WTC11 (cell line): ENCODE data around the gene SARDH. TPM values are rescaled to one million over a fixed set of nuclear protein-coding genes. Genes with fewer than 3 reads are reported as not detected.

Experiments used
- ATAC-seq: fragments of 200-7000 bp; cut with Tn5 transposase; 2 replicates; pipeline ENCODE4 v1.10.0; 2021; ENCODE audit warnings: mild to moderate bottlenecking, moderate library complexity
- CTCF ChIA-PET: fragments of 300-600 bp; sonication (Branson Sonifier 250); formaldehyde crosslinking; loops from one replicate; lab custom pipeline; 2021; ENCODE audit warnings: antibody characterized with exemption; lab: Charles Lee
- POLR2A ChIA-PET: fragments of 350-600 bp; sonication (Branson Sonifier 250); formaldehyde crosslinking; loops from one replicate; lab custom pipeline; 2021; ENCODE audit warnings: antibody characterized with exemption; lab: Charles Lee
- DNase-seq: peaks from one replicate; pipeline ENCODE4 v3.0.0; 2021; ENCODE audit warnings: low spot score
- H3K27ac Mint-ChIP-seq: 2 replicates; pipeline ENCODE4 v1.8.0; 2021; ENCODE audit warnings: mixed read lengths
- H3K27me3 Mint-ChIP-seq: 2 replicates; pipeline ENCODE4 v1.8.0; 2021; ENCODE audit warnings: low read depth, mild to moderate bottlenecking, moderate library complexity, mixed read lengths
- H3K36me3 Mint-ChIP-seq: 2 replicates; pipeline ENCODE4 v1.8.0; 2021; ENCODE audit warnings: mixed read lengths
- H3K4me1 Mint-ChIP-seq: 2 replicates; pipeline ENCODE4 v1.8.0; 2022; ENCODE audit warnings: mixed read lengths
- H3K4me3 Mint-ChIP-seq: 2 replicates; pipeline ENCODE4 v1.8.0; 2021; ENCODE audit warnings: mild to moderate bottlenecking, moderate library complexity, mixed read lengths
- H3K9me3 Mint-ChIP-seq: 2 replicates; pipeline ENCODE4 v1.8.0; 2021; ENCODE audit warnings: mixed read lengths
- E2F4 ChIP-seq: sonication (generic); formaldehyde crosslinking; IDR thresholded peaks from 2 replicates; pipeline ENCODE4 v1.8.1; 2022; ENCODE audit warnings: low read depth, mild to moderate bottlenecking, moderate library complexity, missing genetic modification reagents, borderline replicate concordance
- E2F5 ChIP-seq: sonication (generic); formaldehyde crosslinking; IDR thresholded peaks from 2 replicates; pipeline ENCODE4 v1.8.1; 2022; ENCODE audit warnings: mild to moderate bottlenecking, moderate library complexity, missing genetic modification reagents
- ETV6 ChIP-seq: sonication (generic); formaldehyde crosslinking; IDR thresholded peaks from 2 replicates; pipeline ENCODE4 v1.8.1; 2022; ENCODE audit warnings: mild to moderate bottlenecking, missing genetic modification reagents
- FOXJ3 ChIP-seq: sonication (generic); formaldehyde crosslinking; IDR thresholded peaks from 2 replicates; pipeline ENCODE4 v1.9.0; 2021; ENCODE audit warnings: missing genetic modification reagents, mild to moderate bottlenecking, borderline replicate concordance
- FOXK1 ChIP-seq: sonication (generic); formaldehyde crosslinking; IDR thresholded peaks from 2 replicates; pipeline ENCODE4 v1.8.0; 2022; ENCODE audit warnings: mild to moderate bottlenecking, moderate library complexity, missing genetic modification reagents
- HMGA2 ChIP-seq: fragments of 250-450 bp; sonication (Bioruptor Pico); IDR thresholded peaks from 2 replicates; pipeline ENCODE4 v1.4.0; 2021; ENCODE audit warnings: mild to moderate bottlenecking, moderate library complexity
- IRF2 ChIP-seq: sonication (generic); formaldehyde crosslinking; IDR thresholded peaks from 2 replicates; pipeline ENCODE4 v1.8.0; 2022; ENCODE audit warnings: low read depth, missing genetic modification reagents, borderline replicate concordance
- MYBL2 ChIP-seq: sonication (generic); formaldehyde crosslinking; IDR thresholded peaks from 2 replicates; pipeline ENCODE4 v1.8.1; 2023; ENCODE audit warnings: mild to moderate bottlenecking, moderate library complexity, missing genetic modification reagents
- NFATC4 ChIP-seq: fragments of 250-450 bp; sonication (Bioruptor Pico); IDR thresholded peaks from 2 replicates; pipeline ENCODE4 v1.9.0; 2021; ENCODE audit warnings: mild to moderate bottlenecking
- NFE2L1 ChIP-seq: sonication (generic); formaldehyde crosslinking; IDR thresholded peaks from 2 replicates; pipeline ENCODE4 v1.8.1; 2023; ENCODE audit warnings: missing genetic modification reagents
- NFYB ChIP-seq: sonication (generic); formaldehyde crosslinking; conservative IDR thresholded peaks from 2 replicates; pipeline ENCODE4 v1.8.0; 2022; ENCODE audit warnings: low read depth, missing genetic modification reagents
- NR2C2 ChIP-seq: sonication (generic); formaldehyde crosslinking; IDR thresholded peaks from 2 replicates; pipeline ENCODE4 v1.8.0; 2022; ENCODE audit warnings: mild to moderate bottlenecking, missing genetic modification reagents
- NR3C1 ChIP-seq: sonication (generic); formaldehyde crosslinking; conservative IDR thresholded peaks from 2 replicates; pipeline ENCODE4 v1.8.1; 2023; ENCODE audit warnings: low read depth, mild to moderate bottlenecking, missing genetic modification reagents
- SMAD3 ChIP-seq: sonication (generic); formaldehyde crosslinking; IDR thresholded peaks from 2 replicates; pipeline ENCODE4 v1.8.0; 2022; ENCODE audit warnings: missing genetic modification reagents, mild to moderate bottlenecking, borderline replicate concordance
- SMAD4 ChIP-seq: sonication (generic); formaldehyde crosslinking; IDR thresholded peaks from 2 replicates; pipeline ENCODE4 v1.8.0; 2022; ENCODE audit warnings: mild to moderate bottlenecking, missing genetic modification reagents
- TCF7 ChIP-seq: sonication (generic); formaldehyde crosslinking; IDR thresholded peaks from 2 replicates; pipeline ENCODE4 v1.8.0; 2022; ENCODE audit warnings: mild to moderate bottlenecking, low read depth, missing genetic modification reagents, moderate library complexity
- TEAD4 ChIP-seq: sonication (generic); formaldehyde crosslinking; IDR thresholded peaks from 2 replicates; pipeline ENCODE4 v1.8.0; 2022; ENCODE audit warnings: mild to moderate bottlenecking, missing genetic modification reagents
- ZBTB21 ChIP-seq: sonication (generic); formaldehyde crosslinking; IDR thresholded peaks from 2 replicates; pipeline ENCODE4 v1.8.1; 2023; ENCODE audit warnings: mild to moderate bottlenecking, missing genetic modification reagents, borderline replicate concordance
- ZBTB43 ChIP-seq: sonication (generic); formaldehyde crosslinking; IDR thresholded peaks from 2 replicates; pipeline ENCODE4 v1.8.1; 2023; ENCODE audit warnings: mild to moderate bottlenecking, missing genetic modification reagents
- ZNF138 ChIP-seq: sonication (generic); formaldehyde crosslinking; conservative IDR thresholded peaks from 2 replicates; pipeline ENCODE4 v1.8.1; 2022; ENCODE audit warnings: mild to moderate bottlenecking, moderate library complexity, missing genetic modification reagents
- ZNF232 ChIP-seq: sonication (generic); formaldehyde crosslinking; IDR thresholded peaks from 2 replicates; pipeline ENCODE4 v1.8.0; 2022; ENCODE audit warnings: mild to moderate bottlenecking, missing genetic modification reagents
- total RNA-seq: library from RNA; stranded (reverse); gene quantifications from 3 replicates; pipeline ENCODE4 v1.2.3, GENCODE V29; 2021
- TF ChIP-seq, protein P1 (sequence below): sonication (generic); formaldehyde crosslinking; conservative IDR thresholded peaks from 2 replicates; pipeline ENCODE4 v1.8.1; 2022; ENCODE audit warnings: mild to moderate bottlenecking, missing genetic modification reagents
- TF ChIP-seq, protein P2 (sequence below): sonication (generic); formaldehyde crosslinking; IDR thresholded peaks from 2 replicates; pipeline ENCODE4 v1.8.1; 2023; ENCODE audit warnings: mild to moderate bottlenecking, missing genetic modification reagents, borderline replicate concordance
- TF ChIP-seq, protein P3 (sequence below): sonication (generic); formaldehyde crosslinking; IDR thresholded peaks from 2 replicates; pipeline ENCODE4 v1.8.1; 2023; ENCODE audit warnings: mild to moderate bottlenecking, missing genetic modification reagents, moderate library complexity
- TF ChIP-seq, protein P4 (sequence below): sonication (generic); formaldehyde crosslinking; IDR thresholded peaks from 2 replicates; pipeline ENCODE4 v1.8.1; 2022; ENCODE audit warnings: mild to moderate bottlenecking, missing genetic modification reagents, moderate library complexity, borderline replicate concordance
- TF ChIP-seq, protein P5 (sequence below): sonication (generic); formaldehyde crosslinking; IDR thresholded peaks from 2 replicates; pipeline ENCODE4 v1.8.0; 2023; ENCODE audit warnings: missing genetic modification reagents

SARDH gene
- total RNA-seq, 1 experiment from 2014 or later = 8.5 TPM

DNA sequence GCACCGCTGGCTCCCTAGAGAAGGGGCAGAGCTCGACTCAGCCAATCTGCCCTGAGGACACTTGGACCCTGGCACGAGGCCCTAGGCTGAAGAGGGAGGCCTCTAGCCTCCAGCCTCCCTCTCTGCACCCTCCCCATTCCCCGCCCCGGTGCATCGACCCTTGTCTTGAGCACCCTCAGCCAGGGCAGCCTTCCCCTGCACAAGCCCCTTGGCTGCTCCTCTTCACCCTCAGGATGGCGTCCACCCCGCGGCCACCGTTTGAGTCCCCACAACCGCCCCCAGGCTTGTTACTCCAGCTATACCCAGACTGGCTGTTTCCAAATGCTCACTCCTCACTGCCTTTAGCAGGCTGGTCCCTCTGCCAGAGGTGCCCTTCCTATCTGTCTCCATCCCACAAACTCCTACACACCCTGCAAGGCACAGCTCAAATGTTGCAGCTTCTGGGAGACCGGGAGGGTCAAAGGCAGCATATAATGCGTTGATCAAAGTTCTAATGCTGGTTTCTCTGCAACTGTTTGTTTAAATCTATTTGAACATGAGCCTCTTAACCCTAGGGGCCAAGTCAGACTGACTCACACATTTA lies 122.5 kb downstream of the SARDH start (continued):
- TF ChIP-seq ZNF232 (CRISPR knock-in tag) (no peak), IRF2 (CRISPR knock-in tag) (no peak), TCF7 (CRISPR knock-in tag) (no peak), HMGA2 (CRISPR knock-in tag) (no peak), MYBL2 (CRISPR knock-in tag) (no peak), FOXK1 (CRISPR knock-in tag) (no peak), NR2C2 (CRISPR knock-in tag) (no peak), NR3C1 (CRISPR knock-in tag) (no peak), ZBTB43 (no peak), FOXJ3 (CRISPR knock-in tag) (no peak), SMAD4 (no peak)
- TF ChIP-seq, protein P1, sequence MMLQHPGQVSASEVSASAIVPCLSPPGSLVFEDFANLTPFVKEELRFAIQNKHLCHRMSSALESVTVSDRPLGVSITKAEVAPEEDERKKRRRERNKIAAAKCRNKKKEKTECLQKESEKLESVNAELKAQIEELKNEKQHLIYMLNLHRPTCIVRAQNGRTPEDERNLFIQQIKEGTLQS = no peak
- TF ChIP-seq, protein P2, sequence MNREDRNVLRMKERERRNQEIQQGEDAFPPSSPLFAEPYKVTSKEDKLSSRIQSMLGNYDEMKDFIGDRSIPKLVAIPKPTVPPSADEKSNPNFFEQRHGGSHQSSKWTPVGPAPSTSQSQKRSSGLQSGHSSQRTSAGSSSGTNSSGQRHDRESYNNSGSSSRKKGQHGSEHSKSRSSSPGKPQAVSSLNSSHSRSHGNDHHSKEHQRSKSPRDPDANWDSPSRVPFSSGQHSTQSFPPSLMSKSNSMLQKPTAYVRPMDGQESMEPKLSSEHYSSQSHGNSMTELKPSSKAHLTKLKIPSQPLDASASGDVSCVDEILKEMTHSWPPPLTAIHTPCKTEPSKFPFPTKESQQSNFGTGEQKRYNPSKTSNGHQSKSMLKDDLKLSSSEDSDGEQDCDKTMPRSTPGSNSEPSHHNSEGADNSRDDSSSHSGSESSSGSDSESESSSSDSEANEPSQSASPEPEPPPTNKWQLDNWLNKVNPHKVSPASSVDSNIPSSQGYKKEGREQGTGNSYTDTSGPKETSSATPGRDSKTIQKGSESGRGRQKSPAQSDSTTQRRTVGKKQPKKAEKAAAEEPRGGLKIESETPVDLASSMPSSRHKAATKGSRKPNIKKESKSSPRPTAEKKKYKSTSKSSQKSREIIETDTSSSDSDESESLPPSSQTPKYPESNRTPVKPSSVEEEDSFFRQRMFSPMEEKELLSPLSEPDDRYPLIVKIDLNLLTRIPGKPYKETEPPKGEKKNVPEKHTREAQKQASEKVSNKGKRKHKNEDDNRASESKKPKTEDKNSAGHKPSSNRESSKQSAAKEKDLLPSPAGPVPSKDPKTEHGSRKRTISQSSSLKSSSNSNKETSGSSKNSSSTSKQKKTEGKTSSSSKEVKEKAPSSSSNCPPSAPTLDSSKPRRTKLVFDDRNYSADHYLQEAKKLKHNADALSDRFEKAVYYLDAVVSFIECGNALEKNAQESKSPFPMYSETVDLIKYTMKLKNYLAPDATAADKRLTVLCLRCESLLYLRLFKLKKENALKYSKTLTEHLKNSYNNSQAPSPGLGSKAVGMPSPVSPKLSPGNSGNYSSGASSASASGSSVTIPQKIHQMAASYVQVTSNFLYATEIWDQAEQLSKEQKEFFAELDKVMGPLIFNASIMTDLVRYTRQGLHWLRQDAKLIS = no peak

DNA sequence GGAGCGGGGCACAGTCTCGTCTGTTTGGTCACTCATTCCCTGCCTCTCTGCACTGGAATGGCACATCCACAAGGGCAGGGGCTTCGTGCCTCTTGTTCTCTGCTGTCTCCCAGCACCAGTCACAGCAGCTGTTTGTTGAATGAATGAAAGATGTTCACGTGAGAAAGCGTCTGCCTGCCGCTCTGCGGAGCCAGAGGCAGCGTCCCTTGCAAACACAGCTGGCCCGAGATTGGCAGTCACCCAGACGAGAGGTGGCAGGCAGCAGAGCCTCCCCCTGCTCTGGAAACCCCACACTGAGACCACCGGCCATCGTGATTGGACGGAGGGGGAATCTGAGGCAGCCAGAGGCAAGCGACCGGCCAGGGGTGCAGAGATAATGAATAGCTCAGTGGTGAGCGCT lies 123.0 kb downstream of the SARDH start:
- Mint-ChIP-seq H3K27me3 (peaks cover 9% of the 10 kb centered on the region), H3K9me3 (no peaks in the 10 kb centered on the region), H3K4me3 (no peak overlapping the region), H3K4me1 (peaks cover 2% of the 10 kb centered on the region; the same call in 1 of the 2 replicates), H3K27ac (no peak overlapping the region), H3K36me3 (no peaks in the 10 kb centered on the region)
- ATAC-seq (no peak), DNase-seq (no peak)
- CTCF ChIA-PET = interaction anchor here (1.4 kb wide), 1 partner anchor 12 kb away, joined by 3 read pairs; no protein-coding TSS in a partner anchor
- POLR2A ChIA-PET = no interaction called here
- TF ChIP-seq ZNF138 (no peak), ZBTB43 (no peak), TEAD4 (CRISPR knock-in tag) (no peak), ETV6 (no peak), SMAD3 (CRISPR knock-in tag) (no peak), NFE2L1 (CRISPR knock-in tag) (no peak), E2F5 (CRISPR knock-in tag) (no peak), FOXK1 (CRISPR knock-in tag) (no peak), NFATC4 (CRISPR knock-in tag) (no peak), E2F4 (CRISPR knock-in tag) (no peak), ZBTB21 (CRISPR knock-in tag) (no peak), HMGA2 (CRISPR knock-in tag) (no peak), NFYB (CRISPR knock-in tag) (no peak)
- TF ChIP-seq, protein P3, sequence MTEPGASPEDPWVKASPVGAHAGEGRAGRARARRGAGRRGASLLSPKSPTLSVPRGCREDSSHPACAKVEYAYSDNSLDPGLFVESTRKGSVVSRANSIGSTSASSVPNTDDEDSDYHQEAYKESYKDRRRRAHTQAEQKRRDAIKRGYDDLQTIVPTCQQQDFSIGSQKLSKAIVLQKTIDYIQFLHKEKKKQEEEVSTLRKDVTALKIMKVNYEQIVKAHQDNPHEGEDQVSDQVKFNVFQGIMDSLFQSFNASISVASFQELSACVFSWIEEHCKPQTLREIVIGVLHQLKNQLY = no peak
- TF ChIP-seq, protein P4, sequence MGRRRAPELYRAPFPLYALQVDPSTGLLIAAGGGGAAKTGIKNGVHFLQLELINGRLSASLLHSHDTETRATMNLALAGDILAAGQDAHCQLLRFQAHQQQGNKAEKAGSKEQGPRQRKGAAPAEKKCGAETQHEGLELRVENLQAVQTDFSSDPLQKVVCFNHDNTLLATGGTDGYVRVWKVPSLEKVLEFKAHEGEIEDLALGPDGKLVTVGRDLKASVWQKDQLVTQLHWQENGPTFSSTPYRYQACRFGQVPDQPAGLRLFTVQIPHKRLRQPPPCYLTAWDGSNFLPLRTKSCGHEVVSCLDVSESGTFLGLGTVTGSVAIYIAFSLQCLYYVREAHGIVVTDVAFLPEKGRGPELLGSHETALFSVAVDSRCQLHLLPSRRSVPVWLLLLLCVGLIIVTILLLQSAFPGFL (CRISPR knock-in tag) = no peak
- TF ChIP-seq, protein P5, sequence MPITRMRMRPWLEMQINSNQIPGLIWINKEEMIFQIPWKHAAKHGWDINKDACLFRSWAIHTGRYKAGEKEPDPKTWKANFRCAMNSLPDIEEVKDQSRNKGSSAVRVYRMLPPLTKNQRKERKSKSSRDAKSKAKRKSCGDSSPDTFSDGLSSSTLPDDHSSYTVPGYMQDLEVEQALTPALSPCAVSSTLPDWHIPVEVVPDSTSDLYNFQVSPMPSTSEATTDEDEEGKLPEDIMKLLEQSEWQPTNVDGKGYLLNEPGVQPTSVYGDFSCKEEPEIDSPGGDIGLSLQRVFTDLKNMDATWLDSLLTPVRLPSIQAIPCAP (CRISPR knock-in tag) = no peak
